Body of pancreas (tissue), 4 donors: ENCODE results near the gene LPP. TPM values are rescaled to one million over a fixed set of nuclear protein-coding genes. Genes with fewer than 3 reads are reported as not detected.

Experiments
- ATAC-seq: fragments of 150-250 bp; one replicate; pipeline ENCODE4 v1.9.1; 2016
- DNase-seq, 4 donors: peaks; one replicate each; pipeline ENCODE4 v3.0.0-alpha.2; 2019
- H3K27ac ChIP-seq, 4 donors: fragments of 200-600 bp; sonication (generic); 1 replicate in 3 of 4; 2 replicates in 1 of 4; pipeline versions ENCODE4 v1.5.1 to v1.6.1; 2016 to 2019; ENCODE audit warnings: mild to moderate bottlenecking in 1 of 4, mixed read lengths in 1 of 4, moderate library complexity in 1 of 4
- H3K27me3 ChIP-seq, 2 donors: fragments of 200-600 bp; sonication (generic); one replicate each; pipeline ENCODE4 v1.6.0; 2016; ENCODE audit warnings: mild to moderate bottlenecking in 1 of 2
- H3K36me3 ChIP-seq, 2 donors: fragments of 200-600 bp; sonication (generic); replicated peaks in 1 of 2; 2 replicates each; pipeline ENCODE4 v1.5.1; 2016; ENCODE audit warnings: low read depth in 2 of 2; ENCODE audit not compliant: insufficient read depth in 1 of 2
- H3K4me1 ChIP-seq: fragments of 200-600 bp; sonication (generic); one replicate; pipeline ENCODE4 v1.6.0; 2016
- H3K4me3 ChIP-seq, 2 donors: fragments of 200-600 bp; sonication (generic); 1 replicate in 1 of 2; 2 replicates in 1 of 2; pipeline ENCODE4 v1.5.1; 2016 to 2019
- H3K9me3 ChIP-seq, 3 donors: fragments of 200-600 bp; sonication (generic); 1 replicate in 2 of 3; 2 replicates in 1 of 3; pipeline ENCODE4 v1.5.1; 2016
- POLR2A ChIP-seq, 3 donors: fragments of 450-650 bp; IDR thresholded peaks; one replicate each; pipeline ENCODE4 v1.6.1; 2016; ENCODE audit warnings: antibody characterized with exemption in 3 of 3, mild to moderate bottlenecking in 2 of 3
- WGBS, 2 donors: methylation state at CpG; one replicate each; pipeline ENCODE4 v1.1.5; 2017; 5-methylcytosine and 5-hydroxymethylcytosine counted together
- intact Hi-C: fragments of 100-400 bp; cut with DNase I; formaldehyde crosslinking; loops from one replicate; pipeline ENCODE4 v1.15.1; 2023
- total RNA-seq, 2 donors: library from RNA; depleted of rRNA; stranded (reverse); fragments of >200 nt; gene quantifications; one replicate each; pipeline ENCODE4 v1.1.0, GENCODE V29; 2016
- TF ChIP-seq, protein P1 (sequence below), 7 experiments: fragments of 450-650 bp in 4 of 7; fragments of 200-600 bp in 3 of 7; sonication (generic) in 3 of 7; IDR thresholded peaks; one replicate each; pipeline ENCODE4 v1.5.1; 2016 to 2019; ENCODE audit warnings: antibody characterized with exemption in 7 of 7

The LPP gene
- total RNA-seq, 2 donors from 2014 or later, result 60.6 to 65.1 TPM

DNA sequence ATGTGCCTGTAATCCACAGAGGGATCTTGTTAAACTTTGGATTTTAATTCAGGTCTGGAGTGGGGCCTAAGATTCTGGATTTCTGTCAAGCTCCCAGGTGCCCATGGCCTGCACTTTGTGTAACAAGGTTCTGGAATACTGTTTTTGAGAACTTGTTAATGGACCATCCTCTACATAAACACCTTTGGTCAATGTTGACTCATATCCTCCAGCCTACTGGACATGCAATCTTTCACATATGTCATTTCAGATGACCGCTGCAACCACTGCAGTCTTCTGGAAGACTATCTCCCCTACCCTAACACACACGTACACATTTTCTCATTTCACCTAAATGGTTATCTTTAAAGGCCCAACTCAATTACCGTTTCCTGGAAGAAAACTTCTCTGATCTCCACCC is 715.7 kb downstream of the LPP start:
- WGBS, 2 donors, result 89 to 94% methylated on average over 3 of the region's 3 CpGs
- H3K36me3 ChIP-seq, result peaks cover 0 to 5% of the 10 kb centered on the region in 2 donors
- TF ChIP-seq, protein P1, sequence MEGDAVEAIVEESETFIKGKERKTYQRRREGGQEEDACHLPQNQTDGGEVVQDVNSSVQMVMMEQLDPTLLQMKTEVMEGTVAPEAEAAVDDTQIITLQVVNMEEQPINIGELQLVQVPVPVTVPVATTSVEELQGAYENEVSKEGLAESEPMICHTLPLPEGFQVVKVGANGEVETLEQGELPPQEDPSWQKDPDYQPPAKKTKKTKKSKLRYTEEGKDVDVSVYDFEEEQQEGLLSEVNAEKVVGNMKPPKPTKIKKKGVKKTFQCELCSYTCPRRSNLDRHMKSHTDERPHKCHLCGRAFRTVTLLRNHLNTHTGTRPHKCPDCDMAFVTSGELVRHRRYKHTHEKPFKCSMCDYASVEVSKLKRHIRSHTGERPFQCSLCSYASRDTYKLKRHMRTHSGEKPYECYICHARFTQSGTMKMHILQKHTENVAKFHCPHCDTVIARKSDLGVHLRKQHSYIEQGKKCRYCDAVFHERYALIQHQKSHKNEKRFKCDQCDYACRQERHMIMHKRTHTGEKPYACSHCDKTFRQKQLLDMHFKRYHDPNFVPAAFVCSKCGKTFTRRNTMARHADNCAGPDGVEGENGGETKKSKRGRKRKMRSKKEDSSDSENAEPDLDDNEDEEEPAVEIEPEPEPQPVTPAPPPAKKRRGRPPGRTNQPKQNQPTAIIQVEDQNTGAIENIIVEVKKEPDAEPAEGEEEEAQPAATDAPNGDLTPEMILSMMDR (IDR thresholded peaks at IDR 0.05), result no peak
- H3K27me3 ChIP-seq, result no peaks in the 10 kb centered on the region
- DNase-seq (no peak), ATAC-seq (no peak)
- H3K4me1 ChIP-seq, result no peaks in the 10 kb centered on the region
- H3K27ac ChIP-seq, result no peak overlapping the region
- no peak overlapping the region for H3K4me3 ChIP-seq
- intact Hi-C loops, result no loop called here
- H3K9me3 ChIP-seq, result no peaks in the 10 kb centered on the region

DNA sequence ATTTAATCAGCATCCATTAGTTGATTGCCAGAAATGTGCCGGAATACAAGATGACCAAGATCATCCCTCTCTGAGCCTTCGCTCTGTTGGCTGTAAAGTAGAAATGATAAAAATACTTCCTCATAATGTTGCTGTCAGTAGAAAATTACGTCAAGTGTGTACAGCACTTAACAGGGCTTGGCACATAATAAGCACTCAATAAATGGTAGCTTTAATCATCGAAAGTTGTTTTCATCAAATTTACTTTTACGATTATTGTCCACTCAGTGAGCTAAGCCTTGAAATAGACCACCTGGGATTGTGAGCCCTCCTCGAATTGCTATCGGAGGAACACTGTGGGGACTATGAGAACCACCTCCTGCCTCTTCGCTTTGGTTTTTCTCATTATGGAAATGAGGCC is 716.5 kb downstream of the LPP start:
- ATAC-seq, result no peak
- Histone ChIP-seq H3K4me3 (no peak overlapping the region), H3K27me3 (no peaks in the 10 kb centered on the region), H3K27ac (no peak overlapping the region), H3K4me1 (no peaks in the 10 kb centered on the region), H3K36me3 (peaks cover 0 to 6% of the 10 kb centered on the region in 2 donors), H3K9me3 (no peaks in the 10 kb centered on the region)
- no peak for TF ChIP-seq POLR2A (IDR thresholded peaks at IDR 0.05)
- TF ChIP-seq, protein P1 (IDR thresholded peaks at IDR 0.05), result no peak
- intact Hi-C loops, result no loop called here
- DNase-seq, result no peak
- 95 to 97% methylated on average over 8 of the region's 8 CpGs for WGBS, 2 donors

DNA sequence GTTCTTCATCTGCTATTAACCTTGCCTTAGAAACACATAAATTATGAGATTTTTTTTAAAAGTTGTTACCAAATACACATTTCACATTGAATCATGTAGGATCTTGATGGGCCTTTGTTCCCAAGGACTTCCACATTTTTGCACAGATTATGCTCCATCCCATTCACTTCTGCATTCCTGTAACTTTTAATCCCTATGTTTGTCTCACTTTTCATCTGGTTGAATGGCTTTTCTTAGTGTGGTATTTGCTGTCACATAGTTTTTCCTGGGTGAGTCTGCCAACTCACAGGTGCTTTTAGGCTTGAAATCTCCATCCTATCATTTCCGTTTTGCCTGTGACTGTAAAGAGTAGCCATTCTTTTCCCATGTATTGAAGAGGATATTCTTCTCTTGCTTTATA is 720.6 kb downstream of the LPP start:
- no peak for ATAC-seq
- Histone ChIP-seq H3K27me3 (no peaks in the 10 kb centered on the region), H3K27ac (no peak overlapping the region), H3K4me3 (no peak overlapping the region), H3K4me1 (no peaks in the 10 kb centered on the region), H3K9me3 (no peaks in the 10 kb centered on the region), H3K36me3 (peaks cover 0 to 6% of the 10 kb centered on the region in 2 donors)
- intact Hi-C loops, result no loop called here
- TF ChIP-seq POLR2A (IDR thresholded peaks at IDR 0.05), result no peak
- TF ChIP-seq, protein P1 (IDR thresholded peaks at IDR 0.05), result no peak
- WGBS, 2 donors, result 81 to 95% methylated on average over 1 of the region's 1 CpG
- DNase-seq, result no peak

DNA sequence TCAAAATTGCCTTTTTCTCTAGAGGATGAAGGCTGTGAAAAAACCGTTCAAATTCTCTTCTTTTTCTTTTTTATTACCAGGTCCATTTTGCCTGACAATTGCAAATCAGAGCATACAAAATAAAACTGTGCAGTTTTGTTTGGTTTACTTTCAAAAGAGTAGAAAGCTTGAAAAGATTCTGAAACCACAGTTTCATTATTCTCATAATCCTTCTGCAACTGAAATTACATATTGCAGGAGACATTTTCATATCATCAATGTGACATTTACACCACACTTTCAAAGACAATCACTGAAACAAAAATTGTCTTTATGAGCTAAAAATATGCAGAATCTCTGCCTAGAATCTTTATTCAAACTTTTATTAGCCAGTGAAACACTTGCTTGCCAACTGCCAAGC is 721.5 kb downstream of the LPP start:
- Histone ChIP-seq H3K27me3 (no peaks in the 10 kb centered on the region), H3K27ac (no peak overlapping the region), H3K36me3 (peaks cover 0 to 6% of the 10 kb centered on the region in 2 donors), H3K4me1 (no peaks in the 10 kb centered on the region), H3K9me3 (no peaks in the 10 kb centered on the region), H3K4me3 (no peak overlapping the region)
- 89 to 92% methylated on average over 1 of the region's 1 CpG for WGBS, 2 donors
- intact Hi-C loops, result no loop called here
- no peak for TF ChIP-seq POLR2A (IDR thresholded peaks at IDR 0.05)
- TF ChIP-seq, protein P1 (IDR thresholded peaks at IDR 0.05), result no peak
- DNase-seq (no peak), ATAC-seq (no peak)

DNA sequence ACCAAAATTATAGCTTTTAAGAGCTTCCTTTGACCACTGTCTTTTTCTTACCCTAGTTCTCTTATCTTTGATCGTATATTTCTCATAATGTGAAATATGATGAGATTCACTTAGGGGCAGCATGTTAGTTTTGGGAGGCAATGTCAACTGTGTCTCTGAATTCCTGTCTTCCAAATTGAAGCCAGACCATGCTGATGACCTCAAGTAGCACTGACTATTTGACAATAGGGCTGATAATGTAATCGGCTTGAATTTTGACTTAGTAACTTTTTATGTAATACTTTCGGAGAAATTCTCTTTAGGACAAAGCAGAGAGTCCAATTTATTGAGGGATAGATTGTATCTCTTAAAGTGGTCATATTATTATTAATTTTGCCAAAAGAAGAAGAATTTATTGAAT is 722.4 kb downstream of the LPP start:
- TF ChIP-seq, protein P1 (IDR thresholded peaks at IDR 0.05), result no peak
- no peak for TF ChIP-seq POLR2A (IDR thresholded peaks at IDR 0.05)
- intact Hi-C loops, result no loop called here
- DNase-seq (no peak), ATAC-seq (no peak)
- Histone ChIP-seq H3K27me3 (no peaks in the 10 kb centered on the region), H3K4me3 (no peak overlapping the region), H3K9me3 (no peaks in the 10 kb centered on the region), H3K36me3 (peaks cover 0 to 6% of the 10 kb centered on the region in 2 donors), H3K27ac (no peak overlapping the region), H3K4me1 (no peaks in the 10 kb centered on the region)
- 83 to 84% methylated on average over 3 of the region's 3 CpGs for WGBS, 2 donors
